ENCODE data around the gene SPNS1. TPM values are rescaled to one million over a fixed set of nuclear protein-coding genes. Genes with fewer than 3 reads are reported as not detected.
"Not testable (repeated sequence)": the region's sequence is repeated elsewhere in the genome, so short reads cannot be mapped to it uniquely, and the experiment has no call there.

SPNS1 gene
- total RNA-seq, 1 donor from 2014 or later = 29.0 TPM

DNA sequence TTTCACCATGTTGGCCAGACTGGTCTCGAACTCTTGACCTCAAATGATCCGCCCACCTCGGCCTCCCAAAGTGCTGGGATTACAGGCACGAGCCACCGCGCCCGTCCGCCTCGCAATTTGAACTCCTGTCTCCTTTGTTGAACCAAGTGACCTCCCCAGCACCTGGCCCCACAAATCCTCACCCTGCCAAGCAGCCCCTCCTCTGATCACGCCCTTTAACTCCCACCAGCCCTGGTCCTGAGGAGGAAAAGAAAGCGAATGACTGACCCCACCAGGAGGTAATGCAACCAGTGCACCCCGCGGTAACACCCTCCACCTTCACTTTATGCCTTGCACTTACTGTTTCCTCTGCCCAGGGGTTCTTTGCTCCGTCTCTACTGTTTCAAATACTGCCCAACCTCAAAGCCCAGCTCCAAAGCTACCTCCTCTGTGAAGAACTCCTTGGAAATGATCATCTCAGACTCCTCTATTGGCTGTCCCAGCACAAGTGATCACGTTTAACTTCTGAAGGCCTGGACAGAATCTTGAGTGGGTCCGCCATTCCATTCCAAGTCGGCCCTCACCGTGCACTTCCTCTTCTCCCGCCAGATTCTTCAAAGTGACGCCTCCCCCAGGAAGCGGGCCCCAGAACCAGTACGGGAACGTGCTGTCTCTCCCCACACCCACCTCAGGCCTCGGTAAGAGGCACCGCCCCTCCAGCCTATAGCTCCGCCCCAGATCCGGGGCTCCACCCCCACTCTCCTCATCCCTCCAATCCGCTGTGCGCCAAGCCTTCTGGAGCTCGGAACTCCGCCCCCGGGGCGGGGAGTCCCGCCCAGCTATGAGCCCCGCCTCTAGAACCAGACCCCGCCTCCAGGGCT is 38.4 kb upstream of the SPNS1 start:
- Histone ChIP-seq H3K9me3 (no peaks in the 10 kb centered on the region), H3K27ac (no peak overlapping the region), H3K4me1 (peaks cover 5% of the 10 kb centered on the region), H3K27me3 (no peaks in the 10 kb centered on the region), H3K4me3 (no peak overlapping the region), H3K36me3 (no peaks in the 10 kb centered on the region)
- no peak for TF ChIP-seq POLR2A (IDR thresholded peaks at IDR 0.05)
- TF ChIP-seq, protein P1, sequence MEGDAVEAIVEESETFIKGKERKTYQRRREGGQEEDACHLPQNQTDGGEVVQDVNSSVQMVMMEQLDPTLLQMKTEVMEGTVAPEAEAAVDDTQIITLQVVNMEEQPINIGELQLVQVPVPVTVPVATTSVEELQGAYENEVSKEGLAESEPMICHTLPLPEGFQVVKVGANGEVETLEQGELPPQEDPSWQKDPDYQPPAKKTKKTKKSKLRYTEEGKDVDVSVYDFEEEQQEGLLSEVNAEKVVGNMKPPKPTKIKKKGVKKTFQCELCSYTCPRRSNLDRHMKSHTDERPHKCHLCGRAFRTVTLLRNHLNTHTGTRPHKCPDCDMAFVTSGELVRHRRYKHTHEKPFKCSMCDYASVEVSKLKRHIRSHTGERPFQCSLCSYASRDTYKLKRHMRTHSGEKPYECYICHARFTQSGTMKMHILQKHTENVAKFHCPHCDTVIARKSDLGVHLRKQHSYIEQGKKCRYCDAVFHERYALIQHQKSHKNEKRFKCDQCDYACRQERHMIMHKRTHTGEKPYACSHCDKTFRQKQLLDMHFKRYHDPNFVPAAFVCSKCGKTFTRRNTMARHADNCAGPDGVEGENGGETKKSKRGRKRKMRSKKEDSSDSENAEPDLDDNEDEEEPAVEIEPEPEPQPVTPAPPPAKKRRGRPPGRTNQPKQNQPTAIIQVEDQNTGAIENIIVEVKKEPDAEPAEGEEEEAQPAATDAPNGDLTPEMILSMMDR (IDR thresholded peaks at IDR 0.05) = no peak
- no peak for TF ChIP-seq POLR2AphosphoS5 (IDR thresholded peaks at IDR 0.05; ENCODE audit: insufficient read depth in 1 of 2, low read depth in 1 of 2)
- no peak for DNase-seq (ENCODE audit: extremely low spot score in 2 of 2)
- intact Hi-C loops (cut with DNase I) = no loop called here

DNA sequence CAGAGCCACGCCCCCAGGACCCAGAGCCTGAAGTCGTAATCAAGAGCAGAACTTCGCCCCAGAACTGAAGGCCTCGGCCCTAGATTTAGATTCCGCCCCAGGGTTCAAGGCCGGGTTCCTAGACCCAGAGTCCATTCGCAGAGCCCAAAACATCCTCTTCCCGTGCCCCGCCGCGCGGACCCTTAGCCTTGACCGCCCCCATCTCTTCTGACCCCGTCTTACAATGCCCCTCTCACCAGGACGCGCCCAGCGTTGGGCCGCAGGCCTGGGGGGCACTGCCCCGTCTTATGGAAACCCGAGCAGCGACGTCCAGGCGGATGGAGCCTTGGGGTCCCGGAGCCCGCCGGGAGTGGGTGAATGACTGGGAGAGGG is 37.8 kb upstream of the SPNS1 start:
- H3K36me3 ChIP-seq = no peaks in the 10 kb centered on the region
- TF ChIP-seq, protein P1 (IDR thresholded peaks at IDR 0.05) = no peak
- TF ChIP-seq POLR2AphosphoS5 (IDR thresholded peaks at IDR 0.05; ENCODE audit: insufficient read depth in 1 of 2, low read depth in 1 of 2) (no peak), POLR2A (IDR thresholded peaks at IDR 0.05) (no peak)
- no peak overlapping the region for H3K4me3 ChIP-seq
- H3K27ac ChIP-seq = no peak overlapping the region
- no peak for DNase-seq (ENCODE audit: extremely low spot score in 2 of 2)
- no peaks in the 10 kb centered on the region for H3K9me3 ChIP-seq
- intact Hi-C loops (cut with DNase I) = no loop called here
- no peaks in the 10 kb centered on the region for H3K27me3 ChIP-seq
- H3K4me1 ChIP-seq = peaks cover 5% of the 10 kb centered on the region

DNA sequence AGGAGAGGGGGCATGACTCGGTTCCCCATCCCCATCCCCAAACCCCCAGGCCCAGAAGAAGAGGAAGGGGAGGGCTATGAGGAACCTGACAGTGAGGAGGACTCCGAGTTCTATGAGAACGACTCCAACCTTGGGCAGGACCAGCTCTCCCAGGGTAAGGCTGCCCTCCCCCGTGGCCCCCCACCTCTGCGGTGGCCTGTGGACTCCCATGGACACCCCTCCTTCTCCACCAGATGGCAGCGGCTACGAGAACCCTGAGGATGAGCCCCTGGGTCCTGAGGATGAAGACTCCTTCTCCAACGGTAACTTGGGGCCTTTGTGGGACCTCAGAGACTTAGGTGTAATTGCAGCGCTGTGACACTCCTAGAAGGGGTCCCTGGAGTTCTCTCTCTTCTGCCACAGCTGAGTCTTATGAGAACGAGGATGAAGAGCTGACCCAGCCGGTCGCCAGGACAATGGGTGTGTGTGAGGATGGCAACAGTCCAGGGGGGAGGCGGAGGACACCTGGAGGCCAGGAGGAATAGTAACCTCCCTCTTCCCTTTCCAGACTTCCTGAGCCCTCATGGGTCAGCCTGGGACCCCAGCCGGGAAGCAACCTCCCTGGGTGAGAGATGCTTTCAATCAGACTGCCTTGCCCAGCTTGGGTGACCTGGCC is 37.2 kb upstream of the SPNS1 start:
- Histone ChIP-seq H3K27ac (no peak overlapping the region), H3K4me1 (peaks cover 5% of the 10 kb centered on the region), H3K36me3 (no peaks in the 10 kb centered on the region), H3K4me3 (no peak overlapping the region), H3K9me3 (no peaks in the 10 kb centered on the region), H3K27me3 (no peaks in the 10 kb centered on the region)
- TF ChIP-seq POLR2A (IDR thresholded peaks at IDR 0.05) (no peak), POLR2AphosphoS5 (IDR thresholded peaks at IDR 0.05; ENCODE audit: insufficient read depth in 1 of 2, low read depth in 1 of 2) (no peak)
- TF ChIP-seq, protein P1 (IDR thresholded peaks at IDR 0.05) = no peak
- intact Hi-C loops (cut with DNase I) = no loop called here
- no peak for DNase-seq (ENCODE audit: extremely low spot score in 2 of 2)

DNA sequence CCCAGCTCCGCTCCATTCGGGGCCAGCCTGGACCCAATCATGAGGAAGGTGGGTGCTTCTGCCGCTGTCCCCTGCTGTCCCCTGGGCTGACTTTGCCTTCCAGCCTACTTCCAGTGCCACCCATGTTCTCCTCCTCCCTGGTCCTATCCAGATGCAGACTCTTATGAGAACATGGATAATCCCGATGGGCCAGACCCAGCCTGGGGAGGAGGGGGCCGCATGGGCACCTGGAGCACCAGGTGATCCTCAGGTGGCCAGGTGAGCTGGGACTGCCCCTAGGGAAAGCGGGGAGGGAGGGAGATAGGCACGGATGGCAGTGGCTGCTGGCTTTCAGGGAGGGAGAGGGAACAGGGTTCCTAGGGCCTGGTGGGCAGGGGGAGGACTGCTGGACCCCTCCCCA is 35.9 kb upstream of the SPNS1 start:
- TF ChIP-seq POLR2A (IDR thresholded peaks at IDR 0.05) (no peak), POLR2AphosphoS5 (IDR thresholded peaks at IDR 0.05; ENCODE audit: insufficient read depth in 1 of 2, low read depth in 1 of 2) (no peak)
- TF ChIP-seq, protein P1 (IDR thresholded peaks at IDR 0.05) = no peak
- Histone ChIP-seq H3K27ac (no peak overlapping the region), H3K4me1 (peaks cover 5% of the 10 kb centered on the region), H3K36me3 (no peaks in the 10 kb centered on the region), H3K9me3 (no peaks in the 10 kb centered on the region), H3K27me3 (no peaks in the 10 kb centered on the region), H3K4me3 (no peak overlapping the region)
- DNase-seq (ENCODE audit: extremely low spot score in 2 of 2) = no peak
- intact Hi-C loops (cut with DNase I) = no loop called here

DNA sequence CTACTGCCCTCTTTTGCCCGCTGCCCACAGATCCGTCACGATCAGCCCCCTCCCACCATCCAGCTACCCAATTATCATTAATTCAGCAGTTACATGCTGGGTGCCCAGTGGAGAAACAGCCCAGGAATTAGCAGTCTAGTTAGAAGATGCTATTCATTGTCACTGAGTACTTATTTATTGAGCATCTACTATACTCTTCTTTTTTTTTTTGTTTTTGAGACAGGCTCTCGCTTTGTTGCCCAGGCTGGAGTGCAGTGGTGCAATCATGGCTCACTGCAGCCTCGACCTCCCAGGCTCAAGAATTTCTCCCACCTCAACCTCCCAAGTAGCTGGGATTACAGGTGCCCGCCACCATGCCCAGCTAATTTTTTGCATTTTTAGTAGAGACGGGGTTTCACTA is 34.8 kb upstream of the SPNS1 start:
- H3K36me3 ChIP-seq; H3K4me1 ChIP-seq; DNase-seq (ENCODE audit: extremely low spot score in 2 of 2); H3K4me3 ChIP-seq; H3K27me3 ChIP-seq; H3K9me3 ChIP-seq; H3K27ac ChIP-seq: not testable (repeated sequence)
- intact Hi-C loops (cut with DNase I) = loop anchor here (10.0 kb wide), 1 partner anchor 125 kb away; no protein-coding TSS in a partner anchor

All from vagina (tissue), 2 donors.